DOHH2 (cell line): Measurements from ENCODE around the gene PLIN5.

Experiments
- H3F3A ChIP-seq: fragments of 200-600 bp; sonication (generic), shearing (Covaris generic); 2 replicates; pipeline ENCODE4 v1.6.0; 2016; ENCODE audit warnings: antibody characterized with exemption, mild to moderate bottlenecking; ENCODE audit not compliant: control insufficient read depth, insufficient read depth
- H3K27ac ChIP-seq: fragments of 200-600 bp; sonication (generic); 2 replicates; pipeline ENCODE4 v1.5.1; 2014; ENCODE audit warnings: low read depth, mild to moderate bottlenecking, low read length, moderate library complexity
- H3K27me3 ChIP-seq: fragments of 200-600 bp; sonication (generic); 2 replicates; pipeline ENCODE4 v1.6.1; 2014; ENCODE audit warnings: mild to moderate bottlenecking, low read length, mixed read lengths; ENCODE audit not compliant: control insufficient read depth
- H3K36me3 ChIP-seq: fragments of 200-600 bp; sonication (generic); 2 replicates; pipeline ENCODE4 v1.6.1; 2014; ENCODE audit warnings: mild to moderate bottlenecking, low read length, moderate library complexity, mixed read lengths; ENCODE audit not compliant: control insufficient read depth
- H3K4me1 ChIP-seq: fragments of 200-600 bp; sonication (generic); 2 replicates; pipeline ENCODE4 v1.6.1; 2014; ENCODE audit warnings: mild to moderate bottlenecking, low read length, mixed read lengths; ENCODE audit not compliant: control insufficient read depth
- H3K4me2 ChIP-seq: fragments of 200-600 bp; sonication (generic); 2 replicates; pipeline ENCODE4 v1.6.0; 2014; ENCODE audit warnings: mild to moderate bottlenecking, low read length, moderate library complexity
- H3K4me3 ChIP-seq: fragments of 200-600 bp; sonication (generic); 2 replicates; pipeline ENCODE4 v1.5.1; 2014; ENCODE audit warnings: mild to moderate bottlenecking, low read length, mixed read lengths
- H3K79me2 ChIP-seq: fragments of 200-600 bp; sonication (generic); 2 replicates; pipeline ENCODE4 v1.6.1; 2014; ENCODE audit warnings: mild to moderate bottlenecking, low read length, mixed read lengths; ENCODE audit not compliant: control insufficient read depth
- H3K9me2 ChIP-seq: fragments of 200-600 bp; sonication (generic); replicated peaks from 2 replicates; pipeline ENCODE4 v1.6.1; 2014; ENCODE audit warnings: mild to moderate bottlenecking, low read length, mixed read lengths; ENCODE audit not compliant: control insufficient read depth
- H3K9me3 ChIP-seq: fragments of 200-600 bp; sonication (generic); 2 replicates; pipeline ENCODE4 v1.6.1; 2014; ENCODE audit warnings: antibody characterized with exemption, low read length, mixed read lengths; ENCODE audit not compliant: control insufficient read depth, insufficient read depth
- H4K20me1 ChIP-seq: fragments of 200-600 bp; sonication (generic); 2 replicates; pipeline ENCODE4 v1.6.0; 2014; ENCODE audit warnings: low read depth, mild to moderate bottlenecking, antibody characterized with exemption, low read length, moderate library complexity; ENCODE audit not compliant: control insufficient read depth, insufficient read depth
- CTCF ChIP-seq: fragments of 200-600 bp; sonication (generic); IDR thresholded peaks from one replicate; pipeline ENCODE4 v1.5.1; 2014; ENCODE audit warnings: antibody characterized with exemption, mild to moderate bottlenecking, low read depth, low read length; ENCODE audit not compliant: poor library complexity, severe bottlenecking
- EZH2phosphoT487 ChIP-seq: fragments of 200-600 bp; sonication (generic); IDR thresholded peaks from 2 replicates; pipeline ENCODE4 v1.6.1; 2017; ENCODE audit warnings: borderline replicate concordance, mild to moderate bottlenecking, antibody characterized with exemption, low read length, moderate library complexity, mixed read lengths

The PLIN5 gene

DNA sequence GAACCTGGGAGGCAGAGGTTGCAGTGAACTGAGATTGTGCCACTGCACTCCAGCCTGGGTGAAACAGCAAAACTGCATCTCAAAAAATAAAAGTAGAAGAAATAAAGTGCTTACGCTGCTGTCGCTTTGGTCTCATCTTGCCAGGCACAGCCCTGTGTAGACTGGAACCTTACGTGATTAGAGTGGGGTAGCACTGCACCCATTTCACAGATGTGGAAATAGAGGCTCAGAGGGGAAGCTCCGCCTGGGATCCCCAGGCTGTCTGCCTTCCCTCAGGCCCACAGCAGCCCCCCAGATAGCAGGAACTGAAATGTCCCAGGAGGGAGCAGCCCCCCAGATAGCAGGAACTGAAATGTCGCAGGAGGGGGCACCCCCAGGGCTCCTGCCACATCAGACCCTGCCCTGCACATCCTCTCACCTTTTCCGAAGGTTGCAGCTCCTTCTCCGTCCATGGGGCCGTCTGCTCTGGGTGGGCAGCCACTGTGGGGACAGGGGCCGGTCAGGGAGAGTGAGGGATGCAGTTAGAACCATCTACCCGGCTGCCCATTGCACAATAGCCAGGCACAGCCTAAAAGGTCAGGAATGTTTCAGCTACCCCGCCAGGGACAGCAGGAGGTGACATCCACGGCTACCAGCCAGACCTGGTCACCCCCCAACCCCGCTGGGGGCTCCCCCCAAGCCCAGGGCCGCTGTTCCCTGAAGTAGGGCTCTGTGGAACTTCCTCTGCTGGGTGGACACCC, 18.7 kb downstream of the PLIN5 start:
- no peaks in the 10 kb centered on the region for H3K27me3 ChIP-seq
- TF ChIP-seq EZH2phosphoT487 = no peak
- TF ChIP-seq CTCF = no peak
- H3K36me3 ChIP-seq = no peaks in the 10 kb centered on the region
- no peak overlapping the region for H3K4me3 ChIP-seq
- H3K4me1 ChIP-seq = no peaks in the 10 kb centered on the region
- H3K4me2 ChIP-seq = no peak overlapping the region
- no peaks in the 10 kb centered on the region for H4K20me1 ChIP-seq
- H3K9me3 ChIP-seq = no peaks in the 10 kb centered on the region
- no peaks in the 10 kb centered on the region for H3K79me2 ChIP-seq
- no peak overlapping the region for H3K27ac ChIP-seq
- H3K9me2 ChIP-seq = no peaks in the 10 kb centered on the region
- no peaks in the 10 kb centered on the region for H3F3A ChIP-seq

GRCh38 chr19:4515732-4516131, 19.3 kb downstream of the PLIN5 start:
- Histone ChIP-seq H3K4me1 (no peaks in the 10 kb centered on the region), H3K36me3 (no peaks in the 10 kb centered on the region), H3K27ac (no peak overlapping the region), H3K9me3 (no peaks in the 10 kb centered on the region), H3K4me2 (no peak overlapping the region), H3K27me3 (no peaks in the 10 kb centered on the region), H4K20me1 (no peaks in the 10 kb centered on the region), H3F3A (no peaks in the 10 kb centered on the region), H3K4me3 (no peak overlapping the region), H3K9me2 (no peaks in the 10 kb centered on the region), H3K79me2 (no peaks in the 10 kb centered on the region)
- TF ChIP-seq EZH2phosphoT487 = no peak
- no peak for TF ChIP-seq CTCF

- H3K4me1 ChIP-seq = peaks cover 3% of the 10 kb centered on the region; the same call in 1 of the 2 replicates
- H3K36me3 ChIP-seq = no peaks in the 10 kb centered on the region
- TF ChIP-seq CTCF = no peak
- no peak for TF ChIP-seq EZH2phosphoT487
- no peaks in the 10 kb centered on the region for H4K20me1 ChIP-seq
- no peaks in the 10 kb centered on the region for H3K9me3 ChIP-seq
- H3K27me3 ChIP-seq = no peaks in the 10 kb centered on the region
- no peak overlapping the region for H3K4me3 ChIP-seq
- H3F3A ChIP-seq = no peaks in the 10 kb centered on the region
- no peaks in the 10 kb centered on the region for H3K79me2 ChIP-seq
- no peaks in the 10 kb centered on the region for H3K9me2 ChIP-seq
- no peak overlapping the region for H3K27ac ChIP-seq
- H3K4me2 ChIP-seq = no peak overlapping the region
Measured at GRCh38 chr19:4513248-4513647, 21.8 kb downstream of the PLIN5 start.
